Adrenal gland (tissue), 5 donors: Measurements from ENCODE around the gene OTULIN.

Experiments
- POLR2A ChIP-seq, 2 donors: fragments of 450-650 bp; IDR thresholded peaks; one replicate each; pipeline ENCODE4 v1.6.1; 2017; ENCODE audit warnings: antibody characterized with exemption in 2 of 2, mild to moderate bottlenecking in 2 of 2, moderate library complexity in 1 of 2
- TF ChIP-seq, protein P1 (sequence below), 6 experiments: fragments of 450-650 bp in 4 of 6; fragments of 200-600 bp in 2 of 6; sonication (generic) in 1 of 6; IDR thresholded peaks; 1 replicate in 5 of 6; 2 replicates in 1 of 6; pipeline versions ENCODE4 v1.5.1 to v1.8.0; 2016 to 2021; ENCODE audit warnings: antibody characterized with exemption in 6 of 6, mild to moderate bottlenecking in 2 of 6, moderate library complexity in 1 of 6
- donor health status: DM: no; HTN: no; CAD: no.

DNA sequence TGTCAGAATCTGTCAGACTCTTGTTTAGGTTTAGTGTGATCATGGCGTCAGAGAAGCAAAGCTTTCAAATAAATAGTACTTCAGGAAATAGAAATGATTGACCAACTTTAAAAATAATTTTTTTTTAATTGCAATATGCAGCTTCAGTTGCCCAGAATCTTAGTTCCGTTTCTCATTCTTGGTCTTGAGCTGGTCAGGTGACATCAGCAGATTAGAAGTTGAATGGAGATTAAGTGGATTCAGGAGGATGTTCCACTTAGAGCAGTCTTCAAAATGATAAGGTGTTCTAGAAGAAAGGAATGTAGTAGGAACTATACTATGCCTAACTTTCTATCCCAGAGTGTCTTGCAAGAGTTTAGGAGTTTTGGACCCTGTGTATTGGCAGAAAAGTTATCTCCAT is 30.6 kb downstream of the OTULIN start:
- TF ChIP-seq, protein P1, sequence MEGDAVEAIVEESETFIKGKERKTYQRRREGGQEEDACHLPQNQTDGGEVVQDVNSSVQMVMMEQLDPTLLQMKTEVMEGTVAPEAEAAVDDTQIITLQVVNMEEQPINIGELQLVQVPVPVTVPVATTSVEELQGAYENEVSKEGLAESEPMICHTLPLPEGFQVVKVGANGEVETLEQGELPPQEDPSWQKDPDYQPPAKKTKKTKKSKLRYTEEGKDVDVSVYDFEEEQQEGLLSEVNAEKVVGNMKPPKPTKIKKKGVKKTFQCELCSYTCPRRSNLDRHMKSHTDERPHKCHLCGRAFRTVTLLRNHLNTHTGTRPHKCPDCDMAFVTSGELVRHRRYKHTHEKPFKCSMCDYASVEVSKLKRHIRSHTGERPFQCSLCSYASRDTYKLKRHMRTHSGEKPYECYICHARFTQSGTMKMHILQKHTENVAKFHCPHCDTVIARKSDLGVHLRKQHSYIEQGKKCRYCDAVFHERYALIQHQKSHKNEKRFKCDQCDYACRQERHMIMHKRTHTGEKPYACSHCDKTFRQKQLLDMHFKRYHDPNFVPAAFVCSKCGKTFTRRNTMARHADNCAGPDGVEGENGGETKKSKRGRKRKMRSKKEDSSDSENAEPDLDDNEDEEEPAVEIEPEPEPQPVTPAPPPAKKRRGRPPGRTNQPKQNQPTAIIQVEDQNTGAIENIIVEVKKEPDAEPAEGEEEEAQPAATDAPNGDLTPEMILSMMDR (IDR thresholded peaks at IDR 0.05), result no peak
- TF ChIP-seq POLR2A (IDR thresholded peaks at IDR 0.05), result no peak
